Ascending aorta (tissue), 2 donors: ENCODE data around the gene IFT57. TPM values are rescaled to one million over a fixed set of nuclear protein-coding genes. Genes with fewer than 3 reads are reported as not detected.

ENCODE experiments used
- DNase-seq, 2 donors: peaks; one replicate each; pipeline ENCODE4 v3.0.0-alpha.2; 2019; ENCODE audit warnings: low spot score in 2 of 2
- H3K27ac ChIP-seq, 2 donors: fragments of 200-600 bp; sonication (generic); one replicate each; pipeline ENCODE4 v1.5.1; 2016 to 2017; ENCODE audit warnings: mild to moderate bottlenecking in 1 of 2
- H3K27me3 ChIP-seq: fragments of 200-600 bp; sonication (generic); one replicate; pipeline ENCODE4 v1.5.1; 2017
- H3K36me3 ChIP-seq, 2 donors: fragments of 200-600 bp; sonication (generic); one replicate each; pipeline ENCODE4 v1.5.1; 2016
- H3K4me1 ChIP-seq, 2 donors: fragments of 200-600 bp; sonication (generic); one replicate each; pipeline ENCODE4 v1.5.1; 2016 to 2017; ENCODE audit warnings: mild to moderate bottlenecking in 1 of 2
- H3K4me3 ChIP-seq, 2 donors: fragments of 200-600 bp; sonication (generic); one replicate each; pipeline ENCODE4 v1.5.1; 2016 to 2017; ENCODE audit warnings: mild to moderate bottlenecking in 1 of 2
- H3K9me3 ChIP-seq, 2 donors: fragments of 200-600 bp; sonication (generic); one replicate each; pipeline ENCODE4 v1.5.1; 2016
- CTCF ChIP-seq, 3 experiments: fragments of 200-600 bp in 2 of 3; fragments of 450-650 bp in 1 of 3; sonication (generic) in 2 of 3; IDR thresholded peaks; one replicate each; pipeline ENCODE4 v1.5.1; 2016 to 2019; ENCODE audit warnings: antibody characterized with exemption in 3 of 3, mild to moderate bottlenecking in 1 of 3, moderate library complexity in 1 of 3
- intact Hi-C: fragments of 100-400 bp; cut with DNase I; formaldehyde crosslinking; loops from one replicate; pipeline ENCODE4 v1.15.1; 2023
- total RNA-seq: library from RNA; depleted of rRNA; stranded (reverse); fragments of >200 nt; gene quantifications from one replicate; pipeline ENCODE4 v1.1.0, GENCODE V29; 2016

IFT57 gene
- total RNA-seq, 1 donor from 2014 or later: 27.7 TPM

GRCh38 chr3:108218811-108219210 lies 3.4 kb downstream of the IFT57 start:
- H3K27ac ChIP-seq: no peak overlapping the region
- intact Hi-C loops: no loop called here
- peaks cover 0 to under 1% of the 10 kb centered on the region in 2 donors for H3K36me3 ChIP-seq
- TF ChIP-seq CTCF (IDR thresholded peaks at IDR 0.05): no peak
- H3K4me1 ChIP-seq: peaks cover 0 to 19% of the 10 kb centered on the region in 2 donors
- no peaks in the 10 kb centered on the region for H3K27me3 ChIP-seq
- no peaks in the 10 kb centered on the region for H3K9me3 ChIP-seq
- DNase-seq: no peak
- no peak overlapping the region for H3K4me3 ChIP-seq

GRCh38 chr3:108215871-108216270 lies 6.4 kb downstream of the IFT57 start:
- no peak for DNase-seq
- Histone ChIP-seq H3K27ac (no peak overlapping the region), H3K4me1 (peaks cover 0 to 16% of the 10 kb centered on the region in 2 donors), H3K4me3 (no peak overlapping the region), H3K27me3 (no peaks in the 10 kb centered on the region), H3K36me3 (peaks cover 6 to 18% of the 10 kb centered on the region in 2 donors), H3K9me3 (no peaks in the 10 kb centered on the region)
- TF ChIP-seq CTCF (IDR thresholded peaks at IDR 0.05): no peak
- intact Hi-C loops: no loop called here

- no peak for DNase-seq
- no peaks in the 10 kb centered on the region for H3K27me3 ChIP-seq
- no peak overlapping the region for H3K4me3 ChIP-seq
- H3K36me3 ChIP-seq: peaks cover 6 to 25% of the 10 kb centered on the region in 2 donors
- no peak for TF ChIP-seq CTCF (IDR thresholded peaks at IDR 0.05)
- H3K4me1 ChIP-seq: no peaks in the 10 kb centered on the region
- no peaks in the 10 kb centered on the region for H3K9me3 ChIP-seq
- no peak overlapping the region for H3K27ac ChIP-seq
- intact Hi-C loops: no loop called here
Observed at GRCh38 chr3:108209579-108209978, 12.6 kb downstream of the IFT57 start.

- Histone ChIP-seq H3K27me3 (no peaks in the 10 kb centered on the region), H3K27ac (no peak overlapping the region), H3K4me1 (no peaks in the 10 kb centered on the region), H3K9me3 (no peaks in the 10 kb centered on the region), H3K36me3 (peaks cover 6 to 25% of the 10 kb centered on the region in 2 donors), H3K4me3 (no peak overlapping the region)
- intact Hi-C loops: no loop called here
- no peak for TF ChIP-seq CTCF (IDR thresholded peaks at IDR 0.05)
- DNase-seq: no peak
Observed at GRCh38 chr3:108208831-108209230, 13.4 kb downstream of the IFT57 start.

- H3K36me3 ChIP-seq: no peaks in the 10 kb centered on the region
- H3K27ac ChIP-seq: no peak overlapping the region
- H3K4me3 ChIP-seq: no peak overlapping the region
- no peak for DNase-seq
- no peaks in the 10 kb centered on the region for H3K27me3 ChIP-seq
- intact Hi-C loops: no loop called here
- no peaks in the 10 kb centered on the region for H3K9me3 ChIP-seq
- no peaks in the 10 kb centered on the region for H3K4me1 ChIP-seq
- TF ChIP-seq CTCF (IDR thresholded peaks at IDR 0.05): no peak
Observed at GRCh38 chr3:108202834-108203233, 19.4 kb downstream of the IFT57 start.

GRCh38 chr3:108202080-108202479 lies 20.1 kb downstream of the IFT57 start:
- Histone ChIP-seq H3K4me3 (no peak overlapping the region), H3K9me3 (no peaks in the 10 kb centered on the region), H3K4me1 (no peaks in the 10 kb centered on the region), H3K27ac (no peak overlapping the region), H3K27me3 (no peaks in the 10 kb centered on the region), H3K36me3 (no peaks in the 10 kb centered on the region)
- DNase-seq: no peak
- no peak for TF ChIP-seq CTCF (IDR thresholded peaks at IDR 0.05)
- intact Hi-C loops: no loop called here
